B cell (primary cell): ENCODE results near the gene PLA2G2F. TPM values are rescaled to one million over a fixed set of nuclear protein-coding genes. Genes with fewer than 3 reads are reported as not detected.

Source experiments
- ATAC-seq: fragments of 200-7000 bp; cut with Tn5 transposase; one replicate; pipeline ENCODE4 v1.10.0; 2021; ENCODE audit warnings: low read depth, mild to moderate bottlenecking, moderate number of reproducible peaks, moderate library complexity
- CTCF ChIA-PET: fragments of 350-600 bp; sonication (Branson Sonifier 250); formaldehyde crosslinking; loops from one replicate; lab custom pipeline; 2021; ENCODE audit warnings: antibody characterized with exemption, inconsistent platforms; lab: Charles Lee
- POLR2A ChIA-PET: fragments of 350-600 bp; sonication (Branson Sonifier 250); formaldehyde crosslinking; loops from one replicate; lab custom pipeline; 2021; ENCODE audit warnings: antibody characterized with exemption; lab: Charles Lee
- DNase-seq: peaks from one replicate; pipeline ENCODE4 v3.0.0; 2013
- H2AFZ ChIP-seq: 2 replicates; pipeline ENCODE4 v1.6.1; 2012; ENCODE audit warnings: mild to moderate bottlenecking, low read depth, low read length; ENCODE audit not compliant: insufficient read depth, poor library complexity, severe bottlenecking
- H3K27ac ChIP-seq, 2 donors: 1 replicate in 1 of 2; 2 replicates in 1 of 2; pipeline ENCODE4 v1.5.1; 2012 to 2013; ENCODE audit warnings: low read length in 2 of 2, mild to moderate bottlenecking in 2 of 2, moderate library complexity in 1 of 2
- H3K27me3 ChIP-seq, 4 experiments: fragments of 200-600 bp in 1 of 4; sonication (generic) in 1 of 4; replicated peaks in 1 of 4; 1 replicate in 2 of 4; 2 replicates in 2 of 4; pipeline versions ENCODE4 v1.6.1 to v1.7.0; 2013 to 2016; ENCODE audit warnings: low read length in 3 of 4, mild to moderate bottlenecking in 2 of 4, mixed read lengths in 1 of 4, moderate library complexity in 1 of 4; ENCODE audit not compliant: insufficient read depth in 4 of 4, control insufficient read depth in 3 of 4; ENCODE audit errors: control extremely low read depth in 1 of 4
- H3K36me3 ChIP-seq, 2 experiments: replicated peaks in 1 of 2; 1 replicate in 1 of 2; 2 replicates in 1 of 2; pipeline versions ENCODE4 v1.6.1 to v1.7.1; 2013; ENCODE audit warnings: low read length in 1 of 2; ENCODE audit not compliant: insufficient read depth in 2 of 2, control insufficient read depth in 1 of 2; ENCODE audit errors: control extremely low read depth in 1 of 2, extremely low read depth in 1 of 2
- H3K4me1 ChIP-seq, 2 donors: fragments of 200-600 bp in 1 of 2; sonication (generic) in 1 of 2; 1 replicate in 1 of 2; 2 replicates in 1 of 2; pipeline versions ENCODE4 v1.5.1 to v1.6.1; 2013 to 2017; ENCODE audit warnings: low read length in 2 of 2; ENCODE audit not compliant: control insufficient read depth in 2 of 2, insufficient read depth in 2 of 2
- H3K4me2 ChIP-seq: replicated peaks from 2 replicates; pipeline ENCODE3; 2012; ENCODE audit warnings: mild to moderate bottlenecking, low read depth, low read length; ENCODE audit not compliant: poor library complexity, severe bottlenecking
- H3K4me3 ChIP-seq, 5 experiments: fragments of 200-600 bp in 1 of 5; sonication (generic) in 1 of 5; 1 replicate in 3 of 5; 2 replicates in 2 of 5; pipeline versions ENCODE4 v1.5.1 to v1.7.0; 2011 to 2016; ENCODE audit warnings: low read length in 4 of 5, mild to moderate bottlenecking in 4 of 5, low read depth in 2 of 5, control low read depth in 1 of 5, moderate library complexity in 1 of 5; ENCODE audit not compliant: insufficient read depth in 1 of 5; ENCODE audit errors: control extremely low read depth in 1 of 5, extremely low read depth in 1 of 5
- H3K79me2 ChIP-seq: fragments of 200-600 bp; sonication (generic); one replicate; pipeline ENCODE4 v1.6.0; 2016; ENCODE audit warnings: low read length; ENCODE audit not compliant: control insufficient read depth, insufficient read depth
- H3K9ac ChIP-seq: fragments of 200-600 bp; sonication (generic); 2 replicates; pipeline ENCODE4 v1.6.1; 2017; ENCODE audit warnings: mild to moderate bottlenecking, low read length, moderate library complexity
- H3K9me3 ChIP-seq, 3 donors: one replicate each; pipeline versions ENCODE4 v1.6.1 to v1.7.1; 2013; ENCODE audit warnings: low read length in 2 of 3; ENCODE audit not compliant: control insufficient read depth in 2 of 3, insufficient read depth in 1 of 3; ENCODE audit errors: control extremely low read depth in 1 of 3
- H4K20me1 ChIP-seq: 2 replicates; pipeline ENCODE4 v1.6.0; 2012; ENCODE audit warnings: mild to moderate bottlenecking, low read length; ENCODE audit not compliant: insufficient read depth, control insufficient read depth, poor library complexity, severe bottlenecking
- H3K27ac Mint-ChIP-seq: one replicate; pipeline ENCODE4 v1.8.0; 2021; ENCODE audit warnings: mixed read lengths
- H3K27me3 Mint-ChIP-seq: one replicate; pipeline ENCODE4 v1.8.0; 2021; ENCODE audit warnings: mixed read lengths
- H3K4me1 Mint-ChIP-seq: one replicate; pipeline ENCODE4 v1.8.0; 2021; ENCODE audit warnings: mixed read lengths
- H3K4me3 Mint-ChIP-seq: one replicate; pipeline ENCODE4 v1.8.0; 2021; ENCODE audit warnings: mixed read lengths
- H3K9me3 Mint-ChIP-seq: one replicate; pipeline ENCODE4 v1.8.0; 2022; ENCODE audit warnings: mixed read lengths; ENCODE audit not compliant: insufficient read depth
- EZH2 ChIP-seq: IDR thresholded peaks from 2 replicates; pipeline ENCODE4 v1.6.1; 2012; ENCODE audit warnings: borderline replicate concordance, low read depth, mild to moderate bottlenecking, moderate library complexity, low read length; ENCODE audit not compliant: insufficient read depth, poor library complexity, severe bottlenecking
- WGBS: methylation state at CpG from one replicate; pipeline ENCODE4 v1.1.5; 2013; ENCODE audit warnings: missing lambda C conversion rate; ENCODE audit not compliant: insufficient coverage; 5-methylcytosine and 5-hydroxymethylcytosine counted together
- intact Hi-C: fragments of 100-400 bp; cut with micrococcal nuclease; formaldehyde crosslinking; loops from one replicate; pipeline ENCODE4 v1.10.0; 2022
- polyA plus RNA-seq: library from polyadenylated mRNA; depleted of rRNA; stranded (reverse); fragments of >200 nt; gene quantifications from 2 replicates; pipeline ENCODE4 v1.2.3, GENCODE V29; 2012
- total RNA-seq, 2 donors: library from RNA; stranded (reverse); fragments of 120-200 nt in 1 of 2; gene quantifications; 1 replicate in 1 of 2; 2 replicates in 1 of 2; pipeline versions ENCODE4 v1.2.3 to v1.2.4, GENCODE V29; 2013 to 2022
- TF ChIP-seq, protein P1 (sequence below): fragments of 200-600 bp; IDR thresholded peaks from one replicate; pipeline ENCODE4 v1.8.0; 2022; ENCODE audit warnings: antibody characterized with exemption, mild to moderate bottlenecking

The PLA2G2F gene
- total and polyA plus RNA-seq, 2 donors (not counting 1 experiment from before 2014, with no cell fraction given), result not detected

DNA sequence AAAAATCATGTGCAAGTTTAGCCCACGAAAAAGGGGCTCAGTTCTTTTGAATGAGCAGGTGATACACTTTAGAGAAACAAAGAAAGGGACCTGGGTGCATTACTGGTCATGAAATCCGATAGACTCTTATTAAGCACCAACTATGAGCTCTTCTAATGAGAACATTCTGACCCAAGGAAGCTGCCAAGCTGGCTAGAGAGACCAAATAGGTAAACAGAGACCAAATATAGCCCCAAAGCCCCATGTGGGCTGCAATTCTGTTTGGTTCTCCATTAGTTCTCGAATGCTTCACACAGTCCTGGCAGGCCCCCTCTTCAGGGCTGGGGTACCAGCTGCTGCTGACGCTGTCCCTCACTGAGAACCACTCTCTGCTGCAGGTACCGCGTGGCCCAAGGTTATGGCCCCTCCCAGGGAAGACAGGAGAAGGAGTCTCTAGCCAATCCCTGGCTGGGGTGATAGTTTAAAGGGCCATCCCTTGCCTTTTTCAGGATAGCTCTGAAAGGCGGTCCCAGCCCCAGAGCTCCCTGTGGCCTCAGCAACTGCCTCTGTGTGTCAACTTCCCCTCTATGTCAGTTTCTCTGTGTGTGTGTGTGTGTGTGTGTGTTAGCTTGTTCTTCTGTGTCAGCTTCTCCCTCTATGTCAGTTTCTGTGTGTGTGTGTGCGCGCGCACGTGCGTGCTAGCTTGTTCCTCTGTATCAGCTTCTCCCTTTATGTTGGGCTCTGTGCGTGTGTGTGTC, 39.7 kb downstream of the PLA2G2F start:
- no peak overlapping the region for H3K27ac ChIP-seq
- ATAC-seq, result no peak
- no peaks in the 10 kb centered on the region for H3K79me2 ChIP-seq
- no peak overlapping the region for H3K4me2 ChIP-seq
- intact Hi-C loops, result no loop called here
- H3K9me3 ChIP-seq, result peaks cover 1 to 14% (median 7%) of the 10 kb centered on the region in 3 donors
- Mint-ChIP-seq H3K4me1 (peaks cover 12% of the 10 kb centered on the region), H3K4me3 (no peak overlapping the region), H3K9me3 (peaks cover 2% of the 10 kb centered on the region), H3K27me3 (peaks cover 20% of the 10 kb centered on the region), H3K27ac (peak overlapping the region; percentile 2)
- H3K36me3 ChIP-seq, result no peaks in the 10 kb centered on the region
- H4K20me1 ChIP-seq, result no peaks in the 10 kb centered on the region
- ChIA-PET CTCF (interaction anchor here (0.7 to 5.4 kb wide), 7 partner anchors 9 to 261 kb away, joined by 3 to 32 read pairs (median 3); no protein-coding TSS in a partner anchor), POLR2A (interaction anchor here (0.5 kb wide), 1 partner anchor 280 kb away, joined by 3 read pairs; no protein-coding TSS in a partner anchor)
- H3K27me3 ChIP-seq, result peaks cover 0 to 12% (median 0%) of the 10 kb centered on the region in 4 experiments
- H3K4me3 ChIP-seq, result no peak overlapping the region
- no peak overlapping the region for H2AFZ ChIP-seq
- TF ChIP-seq, protein P1, sequence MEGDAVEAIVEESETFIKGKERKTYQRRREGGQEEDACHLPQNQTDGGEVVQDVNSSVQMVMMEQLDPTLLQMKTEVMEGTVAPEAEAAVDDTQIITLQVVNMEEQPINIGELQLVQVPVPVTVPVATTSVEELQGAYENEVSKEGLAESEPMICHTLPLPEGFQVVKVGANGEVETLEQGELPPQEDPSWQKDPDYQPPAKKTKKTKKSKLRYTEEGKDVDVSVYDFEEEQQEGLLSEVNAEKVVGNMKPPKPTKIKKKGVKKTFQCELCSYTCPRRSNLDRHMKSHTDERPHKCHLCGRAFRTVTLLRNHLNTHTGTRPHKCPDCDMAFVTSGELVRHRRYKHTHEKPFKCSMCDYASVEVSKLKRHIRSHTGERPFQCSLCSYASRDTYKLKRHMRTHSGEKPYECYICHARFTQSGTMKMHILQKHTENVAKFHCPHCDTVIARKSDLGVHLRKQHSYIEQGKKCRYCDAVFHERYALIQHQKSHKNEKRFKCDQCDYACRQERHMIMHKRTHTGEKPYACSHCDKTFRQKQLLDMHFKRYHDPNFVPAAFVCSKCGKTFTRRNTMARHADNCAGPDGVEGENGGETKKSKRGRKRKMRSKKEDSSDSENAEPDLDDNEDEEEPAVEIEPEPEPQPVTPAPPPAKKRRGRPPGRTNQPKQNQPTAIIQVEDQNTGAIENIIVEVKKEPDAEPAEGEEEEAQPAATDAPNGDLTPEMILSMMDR, result no peak
- TF ChIP-seq EZH2, result no peak
- H3K9ac ChIP-seq, result no peak overlapping the region
- no peak for DNase-seq
- peaks cover 0 to 5% of the 10 kb centered on the region in 2 donors for H3K4me1 ChIP-seq
- WGBS, result 71% methylated on average over 7 of the region's 13 CpGs
